ENCODE results near the gene OSBPL5.

DNA sequence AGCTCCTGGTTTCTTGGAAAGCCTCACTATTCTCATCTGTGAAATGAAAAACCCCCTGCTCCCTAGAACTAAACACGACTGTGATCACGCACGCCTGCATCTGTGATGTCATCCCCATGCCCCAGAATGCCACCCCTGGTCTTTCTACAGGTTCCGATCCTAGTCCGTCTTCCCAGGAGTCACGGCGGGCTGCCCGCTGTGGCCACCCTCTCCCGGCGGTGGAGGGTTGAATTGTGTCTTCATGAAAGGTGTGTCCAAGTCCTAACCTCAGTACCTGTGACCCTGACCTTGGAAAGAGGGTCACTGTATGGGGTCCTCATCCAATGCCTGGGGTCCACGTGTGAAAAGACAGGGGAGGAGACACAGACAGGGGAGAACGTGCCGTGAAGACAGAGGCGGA lies 14.4 kb downstream of the OSBPL5 start:
- TF ChIP-seq SP3 (tag by site-specific recombination; IDR thresholded peaks at IDR 0.05) (no peak), ZNF629 (tag by site-specific recombination; IDR thresholded peaks at IDR 0.05) (no peak), ZNF391 (tag by site-specific recombination; IDR thresholded peaks at IDR 0.05; ENCODE audit: borderline replicate concordance, low read depth) (no peak), ZNF416 (tag by site-specific recombination; IDR thresholded peaks at IDR 0.05) (no peak), HOXC10 (CRISPR knock-in tag; IDR thresholded peaks at IDR 0.05) (no peak), WT1 (tag by site-specific recombination; IDR thresholded peaks at IDR 0.05) (no peak), ZNF624 (tag by site-specific recombination; IDR thresholded peaks at IDR 0.05) (no peak)
- TF ChIP-seq, protein P1, sequence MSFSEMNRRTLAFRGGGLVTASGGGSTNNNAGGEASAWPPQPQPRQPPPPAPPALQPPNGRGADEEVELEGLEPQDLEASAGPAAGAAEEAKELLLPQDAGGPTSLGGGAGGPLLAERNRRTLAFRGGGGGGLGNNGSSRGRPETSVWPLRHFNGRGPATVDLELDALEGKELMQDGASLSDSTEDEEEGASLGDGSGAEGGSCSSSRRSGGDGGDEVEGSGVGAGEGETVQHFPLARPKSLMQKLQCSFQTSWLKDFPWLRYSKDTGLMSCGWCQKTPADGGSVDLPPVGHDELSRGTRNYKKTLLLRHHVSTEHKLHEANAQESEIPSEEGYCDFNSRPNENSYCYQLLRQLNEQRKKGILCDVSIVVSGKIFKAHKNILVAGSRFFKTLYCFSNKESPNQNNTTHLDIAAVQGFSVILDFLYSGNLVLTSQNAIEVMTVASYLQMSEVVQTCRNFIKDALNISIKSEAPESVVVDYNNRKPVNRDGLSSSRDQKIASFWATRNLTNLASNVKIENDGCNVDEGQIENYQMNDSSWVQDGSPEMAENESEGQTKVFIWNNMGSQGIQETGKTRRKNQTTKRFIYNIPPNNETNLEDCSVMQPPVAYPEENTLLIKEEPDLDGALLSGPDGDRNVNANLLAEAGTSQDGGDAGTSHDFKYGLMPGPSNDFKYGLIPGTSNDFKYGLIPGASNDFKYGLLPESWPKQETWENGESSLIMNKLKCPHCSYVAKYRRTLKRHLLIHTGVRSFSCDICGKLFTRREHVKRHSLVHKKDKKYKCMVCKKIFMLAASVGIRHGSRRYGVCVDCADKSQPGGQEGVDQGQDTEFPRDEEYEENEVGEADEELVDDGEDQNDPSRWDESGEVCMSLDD (tag by site-specific recombination; IDR thresholded peaks at IDR 0.05), result no peak
- TF ChIP-seq, protein P2, sequence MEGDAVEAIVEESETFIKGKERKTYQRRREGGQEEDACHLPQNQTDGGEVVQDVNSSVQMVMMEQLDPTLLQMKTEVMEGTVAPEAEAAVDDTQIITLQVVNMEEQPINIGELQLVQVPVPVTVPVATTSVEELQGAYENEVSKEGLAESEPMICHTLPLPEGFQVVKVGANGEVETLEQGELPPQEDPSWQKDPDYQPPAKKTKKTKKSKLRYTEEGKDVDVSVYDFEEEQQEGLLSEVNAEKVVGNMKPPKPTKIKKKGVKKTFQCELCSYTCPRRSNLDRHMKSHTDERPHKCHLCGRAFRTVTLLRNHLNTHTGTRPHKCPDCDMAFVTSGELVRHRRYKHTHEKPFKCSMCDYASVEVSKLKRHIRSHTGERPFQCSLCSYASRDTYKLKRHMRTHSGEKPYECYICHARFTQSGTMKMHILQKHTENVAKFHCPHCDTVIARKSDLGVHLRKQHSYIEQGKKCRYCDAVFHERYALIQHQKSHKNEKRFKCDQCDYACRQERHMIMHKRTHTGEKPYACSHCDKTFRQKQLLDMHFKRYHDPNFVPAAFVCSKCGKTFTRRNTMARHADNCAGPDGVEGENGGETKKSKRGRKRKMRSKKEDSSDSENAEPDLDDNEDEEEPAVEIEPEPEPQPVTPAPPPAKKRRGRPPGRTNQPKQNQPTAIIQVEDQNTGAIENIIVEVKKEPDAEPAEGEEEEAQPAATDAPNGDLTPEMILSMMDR (tag by site-specific recombination; IDR thresholded peaks at IDR 0.05), result no peak
- TF ChIP-seq, protein P3, sequence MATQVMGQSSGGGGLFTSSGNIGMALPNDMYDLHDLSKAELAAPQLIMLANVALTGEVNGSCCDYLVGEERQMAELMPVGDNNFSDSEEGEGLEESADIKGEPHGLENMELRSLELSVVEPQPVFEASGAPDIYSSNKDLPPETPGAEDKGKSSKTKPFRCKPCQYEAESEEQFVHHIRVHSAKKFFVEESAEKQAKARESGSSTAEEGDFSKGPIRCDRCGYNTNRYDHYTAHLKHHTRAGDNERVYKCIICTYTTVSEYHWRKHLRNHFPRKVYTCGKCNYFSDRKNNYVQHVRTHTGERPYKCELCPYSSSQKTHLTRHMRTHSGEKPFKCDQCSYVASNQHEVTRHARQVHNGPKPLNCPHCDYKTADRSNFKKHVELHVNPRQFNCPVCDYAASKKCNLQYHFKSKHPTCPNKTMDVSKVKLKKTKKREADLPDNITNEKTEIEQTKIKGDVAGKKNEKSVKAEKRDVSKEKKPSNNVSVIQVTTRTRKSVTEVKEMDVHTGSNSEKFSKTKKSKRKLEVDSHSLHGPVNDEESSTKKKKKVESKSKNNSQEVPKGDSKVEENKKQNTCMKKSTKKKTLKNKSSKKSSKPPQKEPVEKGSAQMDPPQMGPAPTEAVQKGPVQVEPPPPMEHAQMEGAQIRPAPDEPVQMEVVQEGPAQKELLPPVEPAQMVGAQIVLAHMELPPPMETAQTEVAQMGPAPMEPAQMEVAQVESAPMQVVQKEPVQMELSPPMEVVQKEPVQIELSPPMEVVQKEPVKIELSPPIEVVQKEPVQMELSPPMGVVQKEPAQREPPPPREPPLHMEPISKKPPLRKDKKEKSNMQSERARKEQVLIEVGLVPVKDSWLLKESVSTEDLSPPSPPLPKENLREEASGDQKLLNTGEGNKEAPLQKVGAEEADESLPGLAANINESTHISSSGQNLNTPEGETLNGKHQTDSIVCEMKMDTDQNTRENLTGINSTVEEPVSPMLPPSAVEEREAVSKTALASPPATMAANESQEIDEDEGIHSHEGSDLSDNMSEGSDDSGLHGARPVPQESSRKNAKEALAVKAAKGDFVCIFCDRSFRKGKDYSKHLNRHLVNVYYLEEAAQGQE (tag by site-specific recombination; IDR thresholded peaks at IDR 0.05), result no peak

Measured in HEK293 (cell line).